K562 (cell line): Measurements from ENCODE around the gene QSOX2. TPM values are rescaled to one million over a fixed set of nuclear protein-coding genes. Genes with fewer than 3 reads are reported as not detected.

Experiments used
- ATAC-seq: fragments of 200-7000 bp; cut with Tn5 transposase; 3 replicates; pipeline ENCODE4 v1.9.1; 2020; ENCODE audit warnings: moderate library complexity
- BruUV-seq: library from RNA; stranded (reverse); fragments of 400-500 nt; replicated peaks from 2 replicates; lab custom pipeline; 2021; lab: Mats Ljungman, UMichigan
- CTCF ChIA-PET: fragments of 300-600 bp; formaldehyde crosslinking; extraction: SDS; loops from one replicate; lab custom pipeline; 2021; ENCODE audit warnings: low intra/inter-chr PET ratio; lab: Yijun Ruan, JAX
- POLR2A ChIA-PET: fragments of 300-600, 350-650 bp; sonication (Branson Sonifier 250); formaldehyde crosslinking; extraction: SDS; loops from one replicate; lab custom pipeline; 2021; ENCODE audit warnings: antibody characterized with exemption, inconsistent platforms; lab: Yijun Ruan, JAX
- DNase-seq, 4 experiments: peaks; one replicate each; pipeline versions ENCODE4 v3.0.0 to v3.0.0-alpha.2; 2011 to 2018; ENCODE audit warnings: low spot score in 3 of 4, mixed read lengths in 3 of 4; ENCODE audit errors: extremely low read depth in 1 of 4
- FAIRE-seq: peaks from 2 replicates; lab custom pipeline; 2011; peaks lifted over from hg19 to GRCh38; lab: Jason Lieb, UNC
- H2AFZ ChIP-seq: 2 replicates; pipeline ENCODE4 v1.6.0; 2011; ENCODE audit warnings: low read depth, low read length, control low read depth, inconsistent platforms
- H3K27ac ChIP-seq: fragments of 200-600 bp; 3 replicates; pipeline ENCODE4 v1.8.0; 2011; ENCODE audit warnings: low read depth, mild to moderate bottlenecking, control low read depth, inconsistent platforms, low read length, moderate library complexity, mixed read lengths; ENCODE audit errors: extremely low read depth
- H3K27me3 ChIP-seq, 2 experiments: fragments of 300-600 bp in 1 of 2; 2 replicates in 1 of 2; 3 replicates in 1 of 2; pipeline versions ENCODE4 v1.6.0 to v1.8.0; 2011; ENCODE audit warnings: inconsistent platforms in 2 of 2, low read length in 2 of 2, mild to moderate bottlenecking in 1 of 2, mixed read lengths in 1 of 2, moderate library complexity in 1 of 2; ENCODE audit not compliant: control insufficient read depth in 2 of 2, insufficient read depth in 2 of 2
- H3K36me3 ChIP-seq: fragments of 300-600 bp; 3 replicates; pipeline ENCODE4 v1.8.0; 2011; ENCODE audit warnings: mild to moderate bottlenecking, low read length, inconsistent platforms; ENCODE audit not compliant: control insufficient read depth, insufficient read depth
- H3K4me1 ChIP-seq, 2 experiments: fragments of 200-600 bp in 1 of 2; replicated peaks in 1 of 2; 2 replicates in 1 of 2; 3 replicates in 1 of 2; pipeline versions ENCODE4 v1.5.1 to v1.8.0; 2011; ENCODE audit warnings: inconsistent platforms in 2 of 2, low read length in 2 of 2, mild to moderate bottlenecking in 1 of 2, mixed read lengths in 1 of 2, moderate library complexity in 1 of 2; ENCODE audit not compliant: control insufficient read depth in 2 of 2, insufficient read depth in 2 of 2
- H3K4me2 ChIP-seq: 2 replicates; pipeline ENCODE4 v1.6.1; 2011; ENCODE audit warnings: low read length, control low read depth, inconsistent platforms, mixed read lengths; ENCODE audit not compliant: insufficient read depth
- H3K4me3 ChIP-seq: fragments of 200-600 bp; sonication (generic), shearing (Covaris generic); 2 replicates; pipeline ENCODE4 v1.5.1; 2016; ENCODE audit warnings: control low read depth, inconsistent platforms
- H3K79me2 ChIP-seq: fragments of 200-600 bp; 3 replicates; pipeline ENCODE4 v1.8.0; 2011; ENCODE audit warnings: low read length, inconsistent platforms; ENCODE audit not compliant: control insufficient read depth, insufficient read depth
- H3K9ac ChIP-seq, 2 experiments: 2 replicates each; pipeline versions ENCODE4 v1.6.0 to v1.6.1; 2011; ENCODE audit warnings: low read depth in 2 of 2, low read length in 2 of 2, control low read depth in 1 of 2, inconsistent platforms in 1 of 2, mild to moderate bottlenecking in 1 of 2, mixed read lengths in 1 of 2; ENCODE audit not compliant: insufficient read depth in 1 of 2
- H3K9me1 ChIP-seq: one replicate; pipeline ENCODE4 v1.6.0; 2011; ENCODE audit warnings: inconsistent platforms, mild to moderate bottlenecking, low read length, moderate library complexity; ENCODE audit not compliant: control insufficient read depth, insufficient read depth
- H3K9me3 ChIP-seq: replicated peaks from 2 replicates; pipeline ENCODE4 v1.5.1; 2011; ENCODE audit warnings: low read depth, low read length, inconsistent platforms; ENCODE audit not compliant: control insufficient read depth, insufficient read depth
- H4K20me1 ChIP-seq: replicated peaks from 2 replicates; pipeline ENCODE4 v1.6.1; 2011; ENCODE audit warnings: low read length, inconsistent platforms, mixed read lengths; ENCODE audit not compliant: control insufficient read depth, insufficient read depth
- BRD9 ChIP-seq: fragments of 450-650 bp; IDR thresholded peaks from 2 replicates; pipeline ENCODE4 v1.6.1; 2018; ENCODE audit warnings: low read depth; ENCODE audit not compliant: partially characterized antibody
- FUS ChIP-seq: fragments of 200-400 bp; formaldehyde crosslinking; optimal IDR thresholded peaks from 2 replicates; pipeline ENCODE3; 2017; ENCODE audit warnings: low read depth, low read length
- KDM1A ChIP-seq, 2 experiments: fragments of 450-650 bp; IDR thresholded peaks; 2 replicates each; pipeline ENCODE4 v1.6.1; 2016; ENCODE audit warnings: mild to moderate bottlenecking in 2 of 2
- MCM7 ChIP-seq, 2 experiments: fragments of 450-650 bp; IDR thresholded peaks; 2 replicates each; pipeline ENCODE4 v1.6.1; 2016 to 2018
- MECOM ChIP-seq: fragments of 250-450 bp; sonication (Bioruptor Pico); IDR thresholded peaks from 2 replicates; pipeline ENCODE4 v1.8.0; 2022; ENCODE audit warnings: inconsistent platforms
- NFXL1 ChIP-seq: fragments of 450-650 bp; formaldehyde crosslinking; IDR thresholded peaks from 2 replicates; pipeline ENCODE4 v1.4.0; 2021; ENCODE audit warnings: mild to moderate bottlenecking
- PPARD ChIP-seq: fragments of 250-450 bp; sonication (Bioruptor Pico); IDR thresholded peaks from 2 replicates; pipeline ENCODE4 v1.8.0; 2022; ENCODE audit warnings: inconsistent platforms, mild to moderate bottlenecking, moderate library complexity
- PRDM10 ChIP-seq: fragments of 450-650 bp; IDR thresholded peaks from 2 replicates; pipeline ENCODE4 v1.6.1; 2018; ENCODE audit not compliant: partially characterized antibody
- RAD51 ChIP-seq: fragments of 450-650 bp; IDR thresholded peaks from 2 replicates; pipeline ENCODE4 v1.7.1; 2016; ENCODE audit warnings: low read depth, mild to moderate bottlenecking, borderline replicate concordance
- RBM34 ChIP-seq: fragments of 200-400 bp; formaldehyde crosslinking; IDR thresholded peaks from 2 replicates; pipeline ENCODE4 v1.6.1; 2018; ENCODE audit warnings: low read length, borderline replicate concordance; ENCODE audit not compliant: insufficient read depth
- SP2 ChIP-seq: IDR thresholded peaks from 2 replicates; pipeline ENCODE4 v1.6.1; 2011; ENCODE audit warnings: mild to moderate bottlenecking, low read depth, low read length, moderate library complexity; ENCODE audit not compliant: poor library complexity, severe bottlenecking; ENCODE audit errors: extremely low read depth
- ZEB2 ChIP-seq: fragments of 450-650 bp; IDR thresholded peaks from 2 replicates; pipeline ENCODE4 v1.6.1; 2016
- ZNF444 ChIP-seq: fragments of 250-450 bp; sonication (Bioruptor Pico); IDR thresholded peaks from 2 replicates; pipeline ENCODE4 v1.4.0; 2020; ENCODE audit warnings: mild to moderate bottlenecking, moderate library complexity
- ZNF512 ChIP-seq: IDR thresholded peaks from 2 replicates; pipeline ENCODE4 v1.6.1; 2016; ENCODE audit warnings: missing genetic modification characterization, missing compliant biosample characterization
- WGBS: fragments of 100-300 bp; shearing (Covaris generic); methylation state at CpG from one replicate; pipeline ENCODE4 v1.1.6; 2016; ENCODE audit warnings: low coverage, mixed read lengths; ENCODE audit not compliant: insufficient coverage; ENCODE audit errors: missing lambda C conversion rate; 5-methylcytosine and 5-hydroxymethylcytosine counted together
- in situ Hi-C: fragments of 300-500 bp; cut with MboI; formaldehyde crosslinking; loops from 4 replicates; pipeline ENCODE4 v1.15.0; 2018; ENCODE audit warnings: inconsistent platforms, mixed read lengths
- intact Hi-C: fragments of 100-400 bp; cut with micrococcal nuclease; formaldehyde crosslinking; loops from 2 replicates; pipeline ENCODE4 v1.14.2; 2022
- polyA plus RNA-seq, 8 experiments: library from polyadenylated mRNA; depleted of rRNA in 4 of 8; stranded (reverse) in 5 of 8; unstranded in 3 of 8; fragments of >200 nt; fragmentation: Nextera tagmentation in 2 of 8; fragmentation: Illumina TruSeq in 1 of 8; extraction: Ambion mirVana in 2 of 8; extraction: Trizol in 1 of 8; gene quantifications; 2 replicates each; pipeline versions ENCODE4 v1.2.1 to v1.2.3, GENCODE V29; 2011 to 2014; ENCODE audit warnings: inconsistent platforms in 1 of 8, missing spikeins in 1 of 8
- total RNA-seq, 7 experiments: library from RNA; depleted of rRNA in 6 of 7; stranded (reverse); fragments of >200 nt in 6 of 7; fragmentation: Illumina TruSeq in 2 of 7; extraction: Trizol in 2 of 7; gene quantifications; 2 replicates each; pipeline versions ENCODE4 v1.2.1 to v1.2.3, GENCODE V29; 2011 to 2021; ENCODE audit warnings: low replicate concordance in 1 of 7
- TF ChIP-seq, protein P1 (sequence below): fragments of 450-650 bp; formaldehyde crosslinking; conservative IDR thresholded peaks from 2 replicates; pipeline ENCODE4 v1.4.0; 2022; ENCODE audit warnings: mild to moderate bottlenecking, missing genetic modification characterization

Gene QSOX2
- total and polyA plus RNA-seq, 9 of the 15 experiments (the other 6 are each of a cell fraction or from before 2014, with no cell fraction given), result 0.51 to 23.7 (median 12.7) TPM

DNA sequence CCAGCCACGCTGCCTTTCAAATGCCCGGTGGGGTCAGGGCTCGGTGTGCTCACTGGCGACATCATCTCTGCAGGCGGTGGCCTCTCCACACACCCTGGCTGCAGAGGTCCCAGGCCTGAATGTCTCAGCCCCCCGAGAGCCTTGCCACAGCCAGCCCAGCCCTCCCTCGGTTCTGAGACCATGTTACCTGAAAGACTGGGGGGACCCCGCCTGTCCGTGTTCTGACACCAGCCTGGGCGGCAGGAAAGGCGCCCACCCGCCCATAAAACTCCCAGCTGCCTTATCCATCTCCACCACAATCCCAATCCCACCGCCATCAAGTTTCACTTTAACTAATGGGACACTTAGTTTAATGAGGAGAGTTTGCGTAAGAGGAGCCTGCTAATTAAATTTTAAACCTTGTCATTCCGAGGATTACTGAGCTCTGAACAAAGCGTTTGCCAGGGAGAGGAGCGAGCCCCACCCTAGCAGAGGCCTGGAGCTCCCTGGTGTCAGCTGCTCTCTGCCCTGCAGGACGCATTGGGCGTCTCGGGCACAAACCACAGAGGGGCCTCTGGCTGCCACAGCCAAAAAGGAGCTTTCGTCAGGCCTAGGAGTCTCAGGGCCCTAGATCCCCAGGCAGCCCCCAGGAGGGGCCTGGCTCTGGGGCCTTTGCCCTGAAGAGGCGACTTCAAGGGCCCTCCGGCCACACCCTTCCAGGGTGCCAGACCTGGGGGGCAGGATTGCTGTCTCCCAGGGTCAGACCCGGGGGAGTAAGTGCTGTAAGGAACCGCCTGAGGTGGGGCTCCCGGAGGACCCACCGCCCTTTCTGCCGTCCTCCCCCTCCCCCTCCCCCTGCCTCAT, 56.0 kb downstream of the QSOX2 start:
- no peaks in the 10 kb centered on the region for H3K79me2 ChIP-seq
- no peaks in the 10 kb centered on the region for H3K9me1 ChIP-seq
- ATAC-seq, result no peak
- in situ Hi-C loops, result no loop called here
- H4K20me1 ChIP-seq, result no peaks in the 10 kb centered on the region; the same call in 1 of the 2 replicates
- no TSS peak for BruUV-seq
- H3K27me3 ChIP-seq, result peaks cover 11 to 38% of the 10 kb centered on the region in 2 experiments; a peak in 4 of 5 replicates
- peak overlapping the region in 1 of 2 experiments; percentile 61; a peak in 1 of 4 replicates for H3K9ac ChIP-seq
- 52% methylated on average over 21 of the region's 28 CpGs for WGBS
- H3K9me3 ChIP-seq, result no peaks in the 10 kb centered on the region
- H3K4me1 ChIP-seq, result peaks cover 28 to 67% of the 10 kb centered on the region in 2 experiments
- no peak overlapping the region for H2AFZ ChIP-seq
- intact Hi-C loops, result no loop called here
- no peak overlapping the region for H3K4me2 ChIP-seq
- DNase-seq, result no peak
- H3K4me3 ChIP-seq, result no peak overlapping the region
- ChIA-PET CTCF (no interaction called here), POLR2A (interaction anchor here (0.6 to 1.1 kb wide), 4 partner anchors 26 to 1395 kb away, joined by 3 to 4 read pairs (median 4); no protein-coding TSS in a partner anchor)
- no peaks in the 10 kb centered on the region for H3K36me3 ChIP-seq
- no peak overlapping the region for H3K27ac ChIP-seq
- FAIRE-seq, result no peak
- TF ChIP-seq MCM7 (IDR thresholded peaks at IDR 0.05) (no peak), PRDM10 (no peak), MECOM (CRISPR knock-in tag) (no peak), RAD51 (no peak), BRD9 (no peak), ZNF444 (CRISPR knock-in tag) (peak; percentile 59; the same call in 1 of the 2 replicates), RBM34 (no peak), NFXL1 (no peak), FUS (no peak), PPARD (no peak), ZNF512 (no peak), SP2 (no peak), KDM1A (IDR thresholded peaks at IDR 0.05) (peak in 1 of 2 experiments; percentile 72; a peak in 1 of 4 replicates), ZEB2 (no peak)
- TF ChIP-seq, protein P1, sequence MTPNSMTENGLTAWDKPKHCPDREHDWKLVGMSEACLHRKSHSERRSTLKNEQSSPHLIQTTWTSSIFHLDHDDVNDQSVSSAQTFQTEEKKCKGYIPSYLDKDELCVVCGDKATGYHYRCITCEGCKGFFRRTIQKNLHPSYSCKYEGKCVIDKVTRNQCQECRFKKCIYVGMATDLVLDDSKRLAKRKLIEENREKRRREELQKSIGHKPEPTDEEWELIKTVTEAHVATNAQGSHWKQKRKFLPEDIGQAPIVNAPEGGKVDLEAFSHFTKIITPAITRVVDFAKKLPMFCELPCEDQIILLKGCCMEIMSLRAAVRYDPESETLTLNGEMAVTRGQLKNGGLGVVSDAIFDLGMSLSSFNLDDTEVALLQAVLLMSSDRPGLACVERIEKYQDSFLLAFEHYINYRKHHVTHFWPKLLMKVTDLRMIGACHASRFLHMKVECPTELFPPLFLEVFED (CRISPR knock-in tag), result no peak
